Limb (tissue), 2 donors: ENCODE data around the gene TRAPPC6A.
A peak's percentile ranks its signal among the peaks of the same experiment; 100 is the strongest.
"Not testable (repeated sequence)": the region's sequence is repeated elsewhere in the genome, so short reads cannot be mapped to it uniquely, and the experiment has no call there.

Source experiments
- DNase-seq, 2 donors: peaks; one replicate each; pipeline ENCODE4 v3.0.0-alpha.2; 2016; ENCODE audit errors: extremely low spot score in 2 of 2

TRAPPC6A gene

GRCh38 chr19:45133661-45134060 lies 44.4 kb downstream of the TRAPPC6A start:
- DNase-seq = no peak

GRCh38 chr19:45130888-45131615 lies 47.0 kb downstream of the TRAPPC6A start:
- peak in 1 of 2 donors; percentile 27 for DNase-seq

- no peak for DNase-seq
Measured at GRCh38 chr19:45130236-45130635, 47.8 kb downstream of the TRAPPC6A start.

- no peak for DNase-seq
Measured at GRCh38 chr19:45128806-45129205, 49.2 kb downstream of the TRAPPC6A start.

- DNase-seq = no peak
Measured at GRCh38 chr19:45128146-45128545, 49.9 kb downstream of the TRAPPC6A start.

- no peak for DNase-seq
Measured at GRCh38 chr19:45126654-45127053, 51.4 kb downstream of the TRAPPC6A start.

GRCh38 chr19:45125975-45126493 lies 52.0 kb downstream of the TRAPPC6A start:
- no peak for DNase-seq

- DNase-seq = no peak
Measured at GRCh38 chr19:45125360-45125759, 52.7 kb downstream of the TRAPPC6A start.

- no peak for DNase-seq
Measured at GRCh38 chr19:45124021-45124420, 54.0 kb downstream of the TRAPPC6A start.

GRCh38 chr19:45123440-45123850 lies 54.6 kb downstream of the TRAPPC6A start:
- no peak for DNase-seq

GRCh38 chr19:45122832-45123231 lies 55.2 kb downstream of the TRAPPC6A start:
- DNase-seq = no peak

- no peak for DNase-seq
Measured at GRCh38 chr19:45121827-45122345, 56.2 kb downstream of the TRAPPC6A start.

- DNase-seq = no peak
Measured at GRCh38 chr19:45119582-45119981, 58.5 kb downstream of the TRAPPC6A start.

- DNase-seq = not testable (repeated sequence)
Measured at GRCh38 chr19:45118591-45119355, 59.3 kb downstream of the TRAPPC6A start.

GRCh38 chr19:45118106-45118505 lies 59.9 kb downstream of the TRAPPC6A start:
- DNase-seq = no peak

- no peak for DNase-seq
Measured at GRCh38 chr19:45117671-45118070, 60.4 kb downstream of the TRAPPC6A start.

GRCh38 chr19:45117167-45117594 lies 60.9 kb downstream of the TRAPPC6A start:
- no peak for DNase-seq

- no peak for DNase-seq
Measured at GRCh38 chr19:45115809-45116615, 62.0 kb downstream of the TRAPPC6A start.

- no peak for DNase-seq
Measured at GRCh38 chr19:45114116-45114515, 63.9 kb downstream of the TRAPPC6A start.

- DNase-seq = no peak
Measured at GRCh38 chr19:45113628-45114027, 64.4 kb downstream of the TRAPPC6A start.
